ENCODE measurements around the gene CAPN8.

- peak; percentile 65; the same call in 1 of the 2 replicates for TF ChIP-seq POLR2A (IDR thresholded peaks at IDR 0.05; ENCODE audit: low read depth, low read length)
- TF ChIP-seq TAF1 (IDR thresholded peaks at IDR 0.05; ENCODE audit: borderline replicate concordance, low read depth, low read length), result no peak
- TF ChIP-seq POLR2AphosphoS5 (IDR thresholded peaks at IDR 0.05; ENCODE audit: low read depth, low read length), result no peak
Measured at GRCh38 chr1:223712194-223712849, 46.8 kb upstream of the CAPN8 start, which contains the start of gene CAPN2.
